C1 segment of cervical spinal cord (tissue), 14 donors: Measurements from ENCODE around the gene TAS2R40.
"Not testable (repeated sequence)": the region's sequence is repeated elsewhere in the genome, so short reads cannot be mapped to it uniquely, and the experiment has no call there.

ENCODE experiments used
- DNase-seq, 14 donors: peaks; one replicate each; lab custom pipeline; 2025; lab: John Stamatoyannopoulos, UW

Gene TAS2R40

DNA sequence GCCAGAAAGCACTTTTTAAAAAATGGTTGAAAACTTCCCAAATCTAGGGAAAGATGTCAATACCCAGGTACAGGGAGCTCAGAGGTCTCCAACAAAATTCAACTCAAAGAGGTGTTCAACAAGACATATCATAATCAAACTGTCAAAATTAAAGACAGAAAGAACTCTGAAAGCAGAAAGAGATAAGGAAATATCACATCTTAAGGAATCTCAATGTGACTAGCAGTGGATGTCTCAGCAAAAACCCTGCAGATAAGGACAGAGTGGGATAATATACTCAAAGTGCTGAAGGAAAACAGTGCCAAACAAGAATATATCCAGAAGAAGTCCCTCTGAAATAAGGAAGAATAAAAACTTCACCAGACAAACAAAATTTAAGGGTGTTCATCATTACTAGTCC is 28.4 kb downstream of the TAS2R40 start:
- no peak for DNase-seq

DNA sequence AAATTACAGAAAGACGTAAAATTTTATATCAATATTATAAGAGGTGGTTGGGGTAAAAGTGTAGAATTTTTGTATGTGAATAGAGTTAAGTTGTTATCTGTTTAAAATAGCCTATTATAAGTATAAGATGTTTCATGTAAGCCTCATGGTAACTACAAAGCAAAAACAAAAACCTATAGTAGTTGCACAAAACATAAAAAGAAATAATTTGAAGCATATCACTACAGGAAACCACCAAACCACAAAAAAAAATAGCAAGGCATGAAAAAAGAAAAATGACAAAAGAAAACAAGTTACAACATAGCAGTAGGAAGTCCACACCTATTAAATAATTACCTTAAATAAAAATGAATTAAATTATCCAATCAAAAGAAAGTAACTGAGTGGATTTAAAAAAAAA is 29.0 kb downstream of the TAS2R40 start:
- DNase-seq, result no peak

DNA sequence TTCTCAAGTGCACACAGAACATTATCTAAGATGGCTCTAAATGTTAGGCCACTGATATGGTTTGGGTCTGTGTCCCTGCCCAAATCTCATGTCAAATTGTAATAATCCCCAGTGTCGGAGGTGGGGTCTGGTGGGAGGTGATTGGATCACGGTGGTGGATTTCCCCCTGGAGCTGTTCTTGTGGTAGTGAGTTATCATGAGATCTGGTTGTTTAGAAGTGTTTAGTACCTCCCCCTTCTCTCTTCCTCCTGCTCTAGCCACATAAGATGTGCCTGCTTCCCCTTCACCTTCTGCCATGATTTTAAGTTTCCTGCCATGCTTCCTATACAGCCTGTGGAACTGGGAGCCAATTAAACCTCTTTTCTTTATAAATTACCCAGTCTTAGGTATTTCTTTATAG is 30.2 kb downstream of the TAS2R40 start:
- no peak for DNase-seq

DNA sequence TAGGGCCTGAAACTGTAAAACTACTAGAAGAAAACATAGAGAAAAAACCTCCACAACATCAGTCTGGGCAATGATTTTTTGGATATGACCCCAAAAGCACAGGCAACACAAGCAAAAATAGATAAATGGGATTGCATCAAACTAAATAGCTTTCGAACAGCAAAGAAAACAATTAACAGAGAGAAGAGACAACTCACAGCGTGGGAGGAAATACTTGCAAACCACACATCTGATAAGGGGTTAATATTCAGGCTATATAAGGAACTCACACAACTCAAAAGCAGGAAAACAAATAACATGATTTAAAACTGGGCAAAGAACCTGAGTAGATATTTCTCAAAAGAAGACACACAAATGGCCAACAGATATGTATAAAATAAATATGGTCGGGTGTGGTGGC is 33.7 kb downstream of the TAS2R40 start:
- no peak for DNase-seq

DNA sequence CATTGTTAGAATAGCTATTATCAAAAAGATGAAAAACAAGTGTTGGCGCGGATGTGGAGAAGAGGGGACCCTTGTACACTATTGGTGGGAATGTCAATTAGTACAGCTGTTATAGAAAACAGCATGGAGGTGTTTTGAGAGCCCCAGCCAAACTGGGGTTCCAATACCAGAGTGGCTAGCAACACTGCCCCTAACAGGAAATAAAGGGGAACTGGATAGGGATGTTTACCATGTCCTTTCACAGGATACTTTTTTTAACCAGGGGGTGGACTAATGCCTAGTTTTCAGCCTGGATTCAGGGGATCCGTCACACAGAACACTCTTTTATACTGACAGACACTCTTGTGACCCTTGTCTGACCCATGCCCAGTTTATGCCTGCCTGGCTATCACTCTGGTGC is 34.5 kb downstream of the TAS2R40 start:
- no peak for DNase-seq

DNA sequence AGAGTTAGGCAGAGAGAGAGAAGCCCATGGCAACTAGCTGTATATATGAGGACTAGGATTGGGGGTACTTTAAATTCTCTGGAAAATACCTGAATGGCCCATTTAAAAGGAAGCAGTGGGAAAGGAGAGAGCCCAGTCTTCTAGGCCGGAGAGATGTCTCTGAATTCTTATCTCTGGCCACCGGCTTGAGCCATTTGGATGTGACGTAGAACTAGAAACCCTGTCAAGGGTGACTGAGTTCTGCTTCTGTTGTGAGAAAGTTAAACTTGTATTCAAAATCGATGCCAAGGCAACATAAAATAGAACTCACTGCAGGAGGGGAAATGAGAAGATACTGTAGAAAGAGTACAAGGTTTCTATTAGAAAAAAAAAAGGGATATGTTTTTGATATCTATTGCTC is 35.1 kb downstream of the TAS2R40 start:
- no peak for DNase-seq

DNA sequence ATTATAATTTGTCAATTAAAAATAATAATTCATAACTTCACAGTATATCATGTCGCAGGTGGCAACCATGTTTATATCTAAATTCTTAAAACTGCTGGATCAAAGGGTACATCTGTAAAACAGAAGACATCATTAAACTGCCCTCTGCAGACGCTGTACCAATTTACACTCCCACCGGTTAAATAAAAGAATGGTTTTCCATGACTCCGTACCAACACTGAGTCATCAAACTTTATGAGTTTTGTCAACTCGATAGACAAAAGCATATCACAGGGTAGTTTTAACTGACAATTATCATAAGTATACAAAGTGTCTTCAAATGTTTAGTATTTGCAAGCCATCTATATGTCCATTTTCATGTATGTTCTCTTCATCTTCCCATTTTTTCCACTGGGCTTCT is 35.7 kb downstream of the TAS2R40 start:
- no peak for DNase-seq

DNA sequence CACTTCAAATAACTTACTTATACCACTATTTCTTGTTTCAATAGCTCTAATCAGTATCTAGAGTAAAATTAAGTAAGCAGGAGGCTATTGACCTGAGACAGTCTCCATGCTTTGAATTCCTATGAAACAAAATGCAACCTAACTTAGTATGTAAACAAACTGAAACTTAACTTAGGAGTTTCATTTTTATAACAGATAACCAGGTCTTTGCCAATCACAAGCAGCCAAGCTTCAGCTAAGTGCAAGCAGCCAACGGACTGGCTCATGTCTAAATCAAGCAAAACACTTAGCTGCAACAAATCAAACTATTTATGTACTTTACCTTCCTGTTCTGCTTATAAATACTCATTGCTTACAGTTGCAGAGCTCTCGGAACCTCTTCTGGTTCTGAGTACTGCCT is 37.0 kb downstream of the TAS2R40 start:
- DNase-seq, result no peak

DNA sequence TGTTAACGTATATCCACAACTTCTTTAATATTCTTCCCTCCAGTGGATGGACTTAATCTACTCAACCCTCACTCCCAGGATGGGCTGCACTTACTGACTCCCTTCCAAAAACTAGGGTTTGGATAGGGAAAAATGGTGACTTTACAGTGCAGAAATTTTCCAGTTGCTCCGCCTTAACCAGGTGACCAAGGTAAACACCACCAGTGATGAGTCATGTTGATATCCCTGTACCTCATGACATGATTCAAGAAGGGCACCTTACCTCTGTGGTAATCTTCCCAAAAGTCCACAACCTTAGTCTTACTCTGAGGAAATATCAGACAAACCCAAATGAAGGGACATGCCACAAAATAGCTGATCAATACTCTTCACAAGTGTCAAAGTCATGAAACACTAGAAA is 37.9 kb downstream of the TAS2R40 start:
- DNase-seq, result no peak

DNA sequence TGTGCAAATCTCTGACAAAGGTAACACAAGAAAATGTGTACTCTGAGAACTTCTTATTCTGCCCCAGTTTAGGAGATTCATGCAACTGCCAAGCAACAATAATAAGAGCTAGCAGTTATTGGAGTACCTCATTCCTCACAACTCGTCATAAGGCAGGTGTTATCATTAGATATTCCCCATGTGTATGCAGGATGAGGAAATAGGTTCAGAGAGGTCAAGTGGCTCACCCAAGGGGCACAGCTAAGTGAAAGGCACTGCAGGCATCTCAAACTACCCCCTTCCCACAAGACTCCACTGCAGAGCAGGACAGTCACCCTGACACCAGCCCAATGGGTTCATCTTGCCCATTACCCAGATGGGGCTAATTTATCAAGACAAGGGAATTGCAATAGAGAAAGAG is 40.1 kb downstream of the TAS2R40 start:
- DNase-seq, result no peak

DNA sequence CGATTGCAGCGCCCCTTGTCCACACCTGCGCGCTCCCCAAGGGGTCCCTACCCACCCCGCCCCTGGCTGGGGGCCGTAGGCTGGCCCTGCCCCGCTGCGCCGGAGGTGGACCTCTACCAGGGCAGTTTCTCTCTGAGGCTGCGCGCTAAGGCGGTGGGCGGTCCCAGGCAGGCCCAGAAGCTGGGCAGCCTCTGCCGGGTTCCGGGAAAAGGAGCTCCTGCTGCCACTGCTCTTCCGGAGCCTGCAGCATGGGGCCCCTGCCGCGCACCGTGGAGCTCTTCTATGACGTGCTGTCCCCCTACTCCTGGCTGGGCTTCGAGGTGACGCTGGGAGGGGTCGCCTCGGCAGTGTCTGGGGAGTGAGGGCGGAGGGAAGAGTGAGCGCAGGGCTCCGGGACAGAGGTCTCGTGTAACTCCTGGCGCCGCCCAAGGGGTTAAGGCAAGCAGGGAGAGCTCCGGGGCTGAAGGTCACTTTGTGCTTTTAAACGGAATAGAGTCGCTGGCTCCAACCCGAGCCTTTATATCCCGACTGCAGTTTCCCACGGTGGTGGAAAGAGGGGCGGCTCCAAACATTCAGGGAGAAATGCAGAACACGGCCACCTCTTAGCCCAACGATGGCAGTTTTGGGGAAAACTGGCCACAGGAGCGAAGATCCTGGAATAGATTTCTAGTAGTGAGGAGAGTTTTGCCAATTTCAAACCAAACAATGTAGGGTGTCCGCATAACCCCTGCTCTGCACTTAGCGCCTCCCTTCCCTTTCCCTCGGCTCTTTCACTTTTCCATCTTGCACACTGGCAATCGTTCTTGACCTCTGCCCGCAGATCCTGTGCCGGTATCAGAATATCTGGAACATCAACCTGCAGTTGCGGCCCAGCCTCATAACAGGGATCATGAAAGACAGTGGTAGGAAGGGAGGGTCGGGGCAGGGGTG is 41.7 kb downstream of the TAS2R40 start, which contains the start of gene GSTK1:
Gene GSTK1, plus strand, starts transcription at position 176 of the 930 bp plus-strand sequence. Its CDS starts 73 bp downstream, at position 249.
- peak in 13 of 14 donors; percentile 9 to 85 (median 73) for DNase-seq

DNA sequence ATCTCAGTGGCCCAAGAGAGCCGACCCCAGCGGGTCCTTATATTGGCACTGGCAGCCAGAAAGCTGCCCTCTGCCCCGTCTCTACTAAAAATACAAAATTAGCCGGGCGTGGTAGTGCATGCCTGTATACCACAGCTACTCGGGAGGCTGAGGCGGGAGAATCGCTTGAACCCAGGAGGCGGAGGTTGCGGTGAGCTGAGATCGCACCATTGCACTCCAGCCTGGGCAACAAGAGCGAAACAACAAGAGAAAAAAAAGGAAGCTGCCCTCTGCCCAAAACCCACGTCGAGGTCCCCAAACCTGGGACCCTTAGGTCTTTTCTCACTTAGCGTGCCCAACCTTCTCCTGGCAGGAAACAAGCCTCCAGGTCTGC is 42.3 kb downstream of the TAS2R40 start:
- not testable (repeated sequence) for DNase-seq

DNA sequence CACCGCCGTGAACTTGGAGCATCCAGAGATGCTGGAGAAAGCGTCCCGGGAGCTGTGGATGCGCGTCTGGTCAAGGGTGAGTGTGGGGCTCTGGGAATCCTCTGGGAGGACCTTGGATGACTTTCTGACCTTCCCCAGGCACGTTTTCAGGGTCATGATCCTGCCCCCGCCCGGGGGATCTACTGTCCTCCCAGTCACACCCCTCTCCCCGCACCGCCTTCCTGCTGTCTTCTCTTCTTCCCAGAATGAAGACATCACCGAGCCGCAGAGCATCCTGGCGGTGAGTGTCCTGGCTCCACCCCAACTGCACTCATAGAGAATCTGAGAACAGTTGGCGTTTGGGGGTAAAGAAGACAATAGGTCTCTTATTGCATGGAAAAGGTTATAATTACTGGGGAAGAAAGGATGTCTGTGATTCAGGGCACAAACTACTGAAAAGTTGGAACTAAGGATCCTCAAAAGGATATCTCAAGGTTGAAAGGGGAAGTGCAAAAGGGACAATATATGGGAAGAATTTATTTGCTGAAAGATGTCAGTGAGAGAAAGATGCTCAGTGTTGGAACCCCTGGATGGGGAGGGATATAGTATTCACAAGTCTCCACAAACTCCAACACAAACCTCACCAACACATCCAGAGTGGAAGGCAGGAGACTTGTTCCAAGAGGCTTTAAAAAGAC is 43.3 kb downstream of the TAS2R40 start:
- peak in 1 of 14 donors; percentile 33 for DNase-seq

DNA sequence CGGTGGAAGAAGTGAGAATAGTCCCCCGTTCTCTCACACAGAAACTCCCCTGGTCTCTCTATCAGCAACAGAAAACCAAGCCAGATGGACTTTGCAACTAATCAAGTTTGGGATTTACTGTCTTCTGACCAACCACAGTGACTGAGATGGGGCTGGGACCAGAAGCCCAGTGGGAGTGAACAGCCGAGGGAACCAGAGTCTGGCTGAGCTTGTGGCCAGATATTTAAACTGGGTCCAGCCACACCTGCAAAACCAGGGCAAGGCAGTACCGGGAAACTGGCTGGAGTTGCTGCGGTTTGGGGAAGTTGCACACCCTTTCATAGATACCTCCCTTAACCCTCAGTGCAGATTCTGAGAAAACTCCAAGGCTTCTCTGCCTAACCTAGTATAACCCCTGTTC is 47.4 kb downstream of the TAS2R40 start:
- no peak for DNase-seq

DNA sequence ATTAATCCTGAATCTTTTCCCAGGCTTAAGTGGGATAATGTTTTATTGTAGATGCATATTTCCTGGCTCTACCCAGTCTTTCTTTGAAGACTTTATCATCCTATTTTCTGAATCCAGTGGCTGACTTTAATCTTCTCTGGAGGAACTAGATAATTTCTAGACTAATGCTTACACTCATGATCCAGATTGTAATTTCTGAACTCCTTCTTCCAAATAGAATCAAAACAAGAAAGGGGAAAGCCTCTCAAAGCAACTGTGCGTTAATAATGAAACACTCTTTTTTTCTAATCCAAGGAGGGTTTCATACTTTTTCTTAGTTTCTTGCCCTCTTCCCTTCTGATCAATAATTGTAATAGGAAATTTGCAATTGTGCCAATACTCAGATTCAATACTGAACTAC is 49.4 kb downstream of the TAS2R40 start:
- no peak for DNase-seq
